Activated T-helper 17 cell treated with anti-CD3 and anti-CD28 coated beads, Interleukin-2, amount 50 U/mL, for 72 hours (primary cell): ENCODE measurements around the gene TXNL1. TPM values are rescaled to one million over a fixed set of nuclear protein-coding genes. Genes with fewer than 3 reads are reported as not detected.

Source experiments
- ATAC-seq: fragments of 150-1000 bp; cut with Tn5 transposase; replicated peaks from 2 replicates; pipeline ENCODE4 v1.10.0; 2021; ENCODE audit warnings: mild to moderate bottlenecking, moderate library complexity
- H3K27ac Mint-ChIP-seq: one replicate; pipeline ENCODE4 v1.8.0; 2022; ENCODE audit warnings: mixed read lengths
- H3K27me3 Mint-ChIP-seq: one replicate; pipeline ENCODE4 v1.8.0; 2022; ENCODE audit warnings: mixed read lengths
- H3K36me3 Mint-ChIP-seq: one replicate; pipeline ENCODE4 v1.8.0; 2022; ENCODE audit warnings: low read depth, mild to moderate bottlenecking, mixed read lengths
- H3K4me1 Mint-ChIP-seq: one replicate; pipeline ENCODE4 v1.8.0; 2022; ENCODE audit warnings: mixed read lengths
- H3K4me3 Mint-ChIP-seq: one replicate; pipeline ENCODE4 v1.8.0; 2022; ENCODE audit warnings: mild to moderate bottlenecking, mixed read lengths
- H3K9me3 Mint-ChIP-seq: one replicate; pipeline ENCODE4 v1.8.0; 2022; ENCODE audit warnings: mixed read lengths
- total RNA-seq, 2 donors: library from RNA; stranded (reverse); gene quantifications; one replicate each; pipeline ENCODE4 v1.2.3, GENCODE V29; 2022

The TXNL1 gene
- total RNA-seq, 2 donors from 2014 or later = 66.4 to 70.7 TPM

DNA sequence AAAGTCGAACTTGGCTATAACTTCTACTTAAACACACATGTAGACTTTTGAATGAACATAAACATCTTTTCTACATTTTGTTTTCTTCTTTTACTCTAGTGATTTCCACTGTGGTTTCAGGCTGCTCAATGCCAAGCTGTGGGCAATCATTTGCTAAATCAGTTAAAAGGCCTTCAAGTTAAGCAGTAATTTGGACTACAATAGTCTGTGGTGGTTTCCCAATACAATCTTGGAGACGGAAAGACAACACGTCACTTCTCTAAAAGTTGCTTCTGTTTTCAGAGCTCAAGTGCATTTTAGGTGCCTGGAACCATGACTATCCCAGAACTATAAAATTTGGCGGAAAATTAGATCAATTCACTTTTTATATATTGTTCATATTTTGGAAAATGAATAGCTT lies 69.4 kb downstream of the TXNL1 start:
- no peaks in the 10 kb centered on the region for H3K4me1 Mint-ChIP-seq
- ATAC-seq = no peak
- peaks cover 12% of the 10 kb centered on the region for H3K27me3 Mint-ChIP-seq
- H3K9me3 Mint-ChIP-seq = no peaks in the 10 kb centered on the region
- no peaks in the 10 kb centered on the region for H3K36me3 Mint-ChIP-seq
- no peak overlapping the region for H3K27ac Mint-ChIP-seq
- no peak overlapping the region for H3K4me3 Mint-ChIP-seq

- H3K27me3 Mint-ChIP-seq = peaks cover 3% of the 10 kb centered on the region
- H3K4me3 Mint-ChIP-seq = no peak overlapping the region
- H3K27ac Mint-ChIP-seq = no peak overlapping the region
- no peaks in the 10 kb centered on the region for H3K36me3 Mint-ChIP-seq
- H3K9me3 Mint-ChIP-seq = no peaks in the 10 kb centered on the region
- ATAC-seq = no peak
- no peaks in the 10 kb centered on the region for H3K4me1 Mint-ChIP-seq
These were observed 72.6 kb downstream of the TXNL1 start for GRCh38 chr18:56565551-56566345.

DNA sequence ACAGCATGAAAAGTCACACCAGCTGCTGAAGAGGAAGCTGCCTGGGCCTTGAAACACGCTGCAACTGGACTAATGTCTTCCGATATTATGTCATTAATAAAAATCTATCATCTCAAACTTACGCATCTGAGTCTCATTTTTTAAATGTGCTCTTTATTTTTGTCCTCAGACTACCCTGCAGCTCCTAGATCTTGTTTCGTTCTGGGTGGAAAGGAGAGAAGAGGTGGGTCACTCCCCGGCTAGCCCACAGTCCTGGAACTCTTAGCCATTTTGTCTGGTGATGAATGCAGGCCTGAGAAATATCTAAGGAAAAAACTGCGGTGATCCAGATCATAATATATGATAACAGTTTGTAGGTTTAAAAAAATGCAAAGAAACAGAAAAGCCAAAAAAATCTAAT lies 73.3 kb downstream of the TXNL1 start:
- Mint-ChIP-seq H3K27me3 (peaks cover 3% of the 10 kb centered on the region), H3K36me3 (no peaks in the 10 kb centered on the region), H3K27ac (no peak overlapping the region), H3K4me3 (no peak overlapping the region), H3K4me1 (no peaks in the 10 kb centered on the region), H3K9me3 (no peaks in the 10 kb centered on the region)
- no peak for ATAC-seq

DNA sequence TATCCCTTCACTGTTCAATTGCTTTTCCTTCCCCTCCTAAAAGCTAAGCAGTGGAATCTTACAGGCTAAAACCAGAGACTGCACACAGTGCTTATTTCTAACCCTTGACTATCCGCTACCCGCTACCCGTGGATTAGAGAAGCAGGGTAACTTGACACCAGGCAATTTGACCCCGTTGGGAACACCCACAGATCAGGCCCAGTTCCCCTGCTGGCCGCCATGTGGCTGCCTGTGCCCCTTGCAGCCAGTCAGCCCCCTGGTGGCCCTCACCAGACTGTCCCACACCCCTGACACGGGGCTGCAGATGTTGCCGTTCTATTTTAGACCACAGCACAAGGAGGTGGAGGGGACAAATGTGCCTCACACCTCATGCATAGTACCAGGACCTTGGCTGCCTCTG lies 74.8 kb downstream of the TXNL1 start:
- Mint-ChIP-seq H3K27me3 (peaks cover 6% of the 10 kb centered on the region), H3K36me3 (no peaks in the 10 kb centered on the region), H3K4me3 (no peak overlapping the region), H3K27ac (no peak overlapping the region), H3K4me1 (no peaks in the 10 kb centered on the region), H3K9me3 (no peaks in the 10 kb centered on the region)
- no peak for ATAC-seq

GRCh38 chr18:56562479-56562878 lies 75.9 kb downstream of the TXNL1 start:
- Mint-ChIP-seq H3K27me3 (peaks cover 13% of the 10 kb centered on the region), H3K4me1 (no peaks in the 10 kb centered on the region), H3K36me3 (no peaks in the 10 kb centered on the region), H3K27ac (no peak overlapping the region), H3K4me3 (no peak overlapping the region), H3K9me3 (no peaks in the 10 kb centered on the region)
- no peak for ATAC-seq

GRCh38 chr18:56560992-56561391 lies 77.4 kb downstream of the TXNL1 start:
- H3K4me3 Mint-ChIP-seq = no peak overlapping the region
- H3K4me1 Mint-ChIP-seq = no peaks in the 10 kb centered on the region
- no peak overlapping the region for H3K27ac Mint-ChIP-seq
- no peaks in the 10 kb centered on the region for H3K36me3 Mint-ChIP-seq
- peaks cover 13% of the 10 kb centered on the region for H3K27me3 Mint-ChIP-seq
- no peak for ATAC-seq
- no peaks in the 10 kb centered on the region for H3K9me3 Mint-ChIP-seq

DNA sequence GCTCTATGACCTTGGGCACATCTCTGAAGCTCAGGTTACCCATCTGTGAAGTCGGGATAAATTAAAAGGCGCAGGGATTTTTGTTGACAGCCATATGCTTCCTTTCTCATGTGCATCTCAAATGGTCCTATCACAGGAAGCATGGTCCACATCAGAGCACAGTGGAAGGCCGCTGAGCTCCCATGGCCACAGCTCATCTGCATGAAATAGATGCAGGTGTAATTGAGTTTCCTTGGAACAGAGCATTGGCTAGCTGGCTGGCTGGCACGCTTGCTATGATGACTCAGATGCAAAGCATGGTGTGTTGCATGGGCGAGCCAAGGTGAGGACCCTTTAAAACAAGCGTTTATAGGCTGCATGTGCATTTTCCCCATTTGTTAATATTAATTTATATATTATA lies 79.3 kb downstream of the TXNL1 start:
- Mint-ChIP-seq H3K4me3 (no peak overlapping the region), H3K9me3 (no peaks in the 10 kb centered on the region), H3K36me3 (no peaks in the 10 kb centered on the region), H3K4me1 (no peaks in the 10 kb centered on the region), H3K27ac (no peak overlapping the region), H3K27me3 (peaks cover 13% of the 10 kb centered on the region)
- no peak for ATAC-seq

DNA sequence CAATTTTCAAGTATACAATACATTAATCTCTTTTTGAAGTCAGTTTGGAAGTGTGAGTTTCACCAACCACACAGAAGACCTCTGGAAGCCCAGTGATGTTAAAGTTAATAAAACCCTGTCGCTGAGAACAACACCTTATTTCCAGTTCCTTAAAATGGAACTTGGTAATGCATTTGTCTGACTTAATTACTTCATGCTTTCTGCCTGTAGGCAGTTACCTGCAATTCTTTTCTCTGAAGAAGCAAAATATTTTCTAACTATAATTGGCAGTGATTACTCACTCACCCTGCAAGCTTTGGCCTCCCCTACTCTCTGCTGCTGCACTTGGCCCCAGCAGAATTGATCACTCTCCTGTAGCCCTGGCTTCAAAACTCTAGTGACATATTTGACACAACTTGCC lies 81.5 kb downstream of the TXNL1 start:
- H3K9me3 Mint-ChIP-seq = no peaks in the 10 kb centered on the region
- no peaks in the 10 kb centered on the region for H3K36me3 Mint-ChIP-seq
- no peak overlapping the region for H3K4me3 Mint-ChIP-seq
- H3K4me1 Mint-ChIP-seq = no peaks in the 10 kb centered on the region
- no peak overlapping the region for H3K27ac Mint-ChIP-seq
- ATAC-seq = no peak
- H3K27me3 Mint-ChIP-seq = peaks cover 13% of the 10 kb centered on the region

- Mint-ChIP-seq H3K9me3 (no peaks in the 10 kb centered on the region), H3K4me3 (no peak overlapping the region), H3K36me3 (no peaks in the 10 kb centered on the region), H3K27me3 (peaks cover 4% of the 10 kb centered on the region), H3K27ac (no peak overlapping the region), H3K4me1 (no peaks in the 10 kb centered on the region)
- ATAC-seq = no peak
These were observed 88.3 kb downstream of the TXNL1 start for GRCh38 chr18:56550121-56550520.

Other genes with a start within 250 kb of the TXNL1 start
- 10 to 100 TPM; 24.9 to 27.4 TPM for gene WDR7, start 12.8 kb upstream of the TXNL1 start, total RNA-seq